DMS153 treated with DMSO at 0.1 percent for 48 hours (cell line): Measurements from ENCODE around the gene MKNK1.

Experiments used
- DNase-seq: peaks from one replicate; lab custom pipeline; 2025; ENCODE audit not compliant: unreplicated experiment; lab: John Stamatoyannopoulos, UW

The MKNK1 gene

DNA sequence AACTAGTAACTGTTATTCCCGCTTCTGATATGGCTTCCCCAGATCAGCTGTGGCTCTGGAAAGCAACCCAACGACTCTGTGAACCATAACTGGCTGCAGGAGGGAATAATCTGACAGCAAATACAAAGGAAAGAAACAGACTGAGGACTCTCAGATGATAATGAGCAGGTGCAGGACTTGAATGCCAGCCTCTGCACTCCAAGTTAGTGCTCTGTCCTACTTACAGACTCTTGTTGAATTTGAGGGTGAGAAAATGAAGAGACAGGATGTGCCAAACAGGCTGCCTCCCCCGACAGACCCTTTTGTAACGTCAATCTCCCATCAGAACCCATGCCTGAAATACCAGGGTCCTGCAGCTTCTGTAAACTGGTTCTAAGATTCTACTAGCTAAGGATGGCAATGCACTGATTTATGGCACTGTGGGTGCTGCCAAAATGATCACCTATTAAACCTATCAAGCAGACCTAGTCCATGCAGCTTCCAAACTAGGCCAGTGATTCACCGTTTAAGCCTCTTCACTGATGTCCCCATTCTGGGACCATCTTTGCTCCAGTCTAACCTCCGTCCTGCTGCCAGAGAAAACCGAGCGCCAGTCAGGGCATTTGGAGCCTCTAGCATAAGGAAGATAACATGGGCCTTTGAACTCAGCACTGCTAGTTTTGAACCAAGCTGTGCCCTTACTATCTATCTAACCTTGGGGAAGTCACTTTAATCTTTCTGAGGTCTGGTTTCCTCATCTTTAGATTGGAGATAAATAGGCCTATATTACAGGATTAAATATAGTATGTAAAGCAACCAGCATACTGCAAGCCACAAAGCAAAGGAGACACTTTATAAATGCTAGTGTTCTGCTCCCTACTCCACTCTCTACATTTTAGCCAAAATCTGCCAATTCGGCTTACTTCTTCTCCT is 4.8 kb downstream of the MKNK1 start:
- no peak for DNase-seq

DNA sequence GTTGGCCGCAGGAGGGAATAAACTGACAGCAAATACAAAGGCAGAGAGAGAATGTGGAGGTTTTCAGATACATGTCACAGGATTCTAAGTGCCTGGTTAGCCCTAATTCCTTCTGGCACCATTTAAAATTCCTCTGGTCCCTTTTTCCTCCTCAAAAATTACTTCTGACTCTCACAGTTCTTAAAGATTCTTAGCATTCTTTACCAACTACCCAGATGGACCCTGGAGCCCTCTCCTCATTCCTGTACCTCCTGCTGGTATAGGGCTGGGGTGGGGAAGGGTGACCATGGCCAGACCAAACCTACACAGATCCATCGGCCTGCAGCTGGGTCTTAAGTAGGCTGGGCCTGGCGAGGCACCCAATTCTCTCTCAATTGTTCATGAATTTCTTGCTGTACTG is 7.2 kb downstream of the MKNK1 start:
- DNase-seq, result no peak

DNA sequence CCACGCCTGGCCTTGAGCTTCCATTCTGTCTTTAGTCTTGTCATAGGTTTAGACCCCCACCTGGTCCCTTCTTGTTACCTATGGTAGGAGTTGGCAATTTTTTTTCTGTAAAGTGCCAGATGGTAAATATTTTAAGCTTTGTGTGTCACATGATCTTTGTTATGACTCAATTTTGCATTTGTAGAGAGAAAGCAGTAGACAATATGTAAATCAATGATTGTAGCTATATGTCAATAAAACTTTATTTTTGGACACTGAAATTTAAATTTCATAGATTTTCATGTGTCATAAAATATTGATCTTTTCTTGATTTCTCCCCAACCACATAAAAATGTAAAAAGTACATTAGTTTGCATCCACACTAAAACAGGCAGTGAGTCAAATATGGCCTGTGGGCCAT is 8.0 kb downstream of the MKNK1 start:
- DNase-seq, result no peak

DNA sequence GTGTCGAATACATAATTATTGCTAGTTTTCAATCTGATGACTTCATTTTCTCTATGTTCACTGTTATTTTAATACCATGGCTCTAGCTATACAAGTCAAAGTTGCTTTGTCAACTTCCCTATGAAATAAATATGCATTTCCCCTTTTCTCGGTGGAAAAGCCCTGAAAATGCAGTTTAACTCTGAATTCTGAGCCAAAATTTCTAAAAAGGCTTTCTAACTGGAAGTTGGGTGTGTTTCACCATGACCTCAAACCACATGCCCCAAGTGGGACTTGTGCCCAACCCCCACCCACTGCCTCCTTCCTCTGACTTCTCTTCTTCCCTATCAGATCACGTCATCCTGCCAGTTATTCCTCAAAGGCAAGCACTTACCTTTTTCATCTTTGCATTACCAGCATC is 8.9 kb downstream of the MKNK1 start:
- DNase-seq, result no peak

DNA sequence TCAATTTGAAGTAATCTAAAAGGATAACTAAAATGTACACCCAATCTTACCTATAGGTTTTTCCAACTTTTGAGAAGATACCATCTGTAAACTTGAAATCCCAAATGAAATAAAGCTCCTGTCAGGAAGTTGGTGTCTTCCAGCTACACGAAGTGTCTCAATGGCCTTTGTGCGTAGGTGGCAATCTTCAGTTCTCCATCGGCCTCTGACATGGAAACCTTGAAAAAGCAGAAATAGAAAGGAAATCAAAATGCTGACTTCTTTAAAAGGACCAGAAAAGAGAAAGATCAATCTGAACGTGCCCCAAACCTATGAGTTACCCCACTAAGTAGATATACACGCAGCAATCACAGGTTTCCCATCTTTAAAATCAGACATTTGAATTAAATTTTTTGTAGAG is 10.0 kb downstream of the MKNK1 start:
- DNase-seq, result no peak

DNA sequence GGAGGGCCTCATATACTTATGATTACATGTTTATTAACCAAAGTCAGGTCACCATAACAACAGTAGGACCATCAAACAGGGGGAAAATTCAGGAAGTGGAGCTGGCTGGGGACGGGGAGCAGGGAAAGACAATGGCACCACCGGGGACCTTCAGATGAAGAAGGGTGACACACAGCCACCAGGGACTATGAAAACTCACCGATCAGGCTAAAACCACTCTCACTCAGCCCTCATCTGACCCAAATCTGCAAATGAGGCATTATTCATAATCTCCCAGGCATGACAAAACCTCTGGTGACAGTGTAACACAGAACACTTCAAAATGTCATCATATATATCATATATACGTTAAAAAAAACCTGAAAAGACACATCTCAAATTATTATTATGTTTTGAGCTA is 11.2 kb downstream of the MKNK1 start:
- DNase-seq, result no peak

DNA sequence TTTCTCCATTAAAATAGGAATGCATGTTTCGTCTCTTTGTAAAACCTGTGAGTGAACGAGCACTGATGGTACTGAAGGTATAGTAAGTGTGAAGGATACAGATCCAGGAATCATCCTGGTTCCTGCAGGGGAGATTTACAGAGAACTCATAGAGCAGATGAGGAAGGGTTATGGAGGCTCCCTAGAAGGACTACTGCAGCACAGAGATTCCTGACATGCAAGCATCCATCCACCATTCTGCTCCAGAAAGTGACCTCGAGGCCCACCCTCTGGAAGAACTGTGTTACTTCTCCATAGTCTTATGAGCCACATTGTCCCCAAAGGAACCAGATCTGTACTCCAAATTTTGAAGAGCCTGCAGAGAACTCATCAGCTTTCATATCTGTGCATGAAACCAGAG is 14.5 kb downstream of the MKNK1 start:
- no peak for DNase-seq

DNA sequence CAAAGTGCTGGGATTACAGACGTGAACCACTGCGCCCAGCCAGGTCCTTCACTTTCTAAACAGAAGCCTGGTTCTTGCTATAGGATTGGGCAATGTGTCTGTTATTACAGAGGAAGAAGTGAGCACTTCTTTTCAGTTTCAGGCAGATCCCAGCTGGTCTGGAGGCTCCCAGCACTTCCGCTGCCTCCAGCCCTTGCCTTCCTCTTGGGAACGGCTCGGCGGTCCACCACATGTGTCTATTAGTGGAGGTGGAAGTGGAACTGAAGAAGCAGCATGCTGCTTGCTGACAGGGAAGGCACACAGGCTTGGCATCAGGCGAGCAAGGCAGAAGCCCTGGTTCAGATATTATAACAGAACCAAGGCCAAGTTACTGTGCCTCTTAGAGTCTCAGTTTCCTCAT is 17.0 kb downstream of the MKNK1 start:
- DNase-seq, result no peak

DNA sequence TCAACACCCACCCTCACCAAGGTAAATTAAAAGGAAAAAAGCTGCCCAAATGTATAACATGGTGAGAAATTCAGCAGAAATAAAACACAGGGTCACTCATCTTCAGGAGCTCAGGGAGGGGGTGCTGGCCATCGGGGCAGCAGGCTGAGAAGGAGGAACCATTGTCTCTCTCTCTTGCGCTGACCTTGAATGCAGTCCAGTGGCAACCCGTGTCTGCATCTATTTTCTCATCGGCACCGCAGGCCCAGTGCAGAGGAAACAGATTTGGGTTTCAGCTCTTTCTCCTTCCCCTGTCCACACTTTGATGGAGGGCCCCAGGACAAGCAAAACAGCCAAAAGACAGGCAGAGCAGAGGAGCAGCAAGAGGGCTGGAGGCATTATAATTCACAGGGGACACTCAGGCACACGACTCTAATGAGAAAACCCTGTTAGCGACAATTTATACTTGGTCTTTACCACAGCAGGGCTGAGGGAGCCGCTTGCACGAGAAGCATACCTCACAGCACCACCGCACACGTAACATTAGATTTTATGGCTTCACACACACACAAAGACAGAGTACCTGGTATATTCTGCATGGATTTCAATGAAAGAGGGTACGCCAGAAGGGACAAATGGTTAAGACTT is 18.6 kb downstream of the MKNK1 start:
- no peak for DNase-seq

DNA sequence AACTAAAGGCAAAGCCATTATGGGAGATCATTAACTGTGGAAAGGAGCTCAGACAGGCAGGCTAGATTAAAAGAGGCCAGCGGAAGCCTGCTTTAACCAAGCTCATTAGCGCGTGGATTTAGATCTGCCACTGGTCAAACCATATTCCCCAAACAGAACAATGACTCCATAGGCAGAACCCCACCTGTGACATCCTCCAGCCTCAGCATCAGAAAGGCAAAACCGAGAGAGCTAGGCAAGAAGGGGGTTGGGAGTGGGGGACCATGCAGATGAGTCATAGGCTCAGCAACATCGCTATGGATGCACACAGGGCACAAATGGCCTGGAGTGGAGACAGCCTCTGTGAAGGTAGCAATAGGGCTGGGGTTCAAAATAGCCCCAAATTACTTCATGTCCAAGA is 20.6 kb downstream of the MKNK1 start:
- DNase-seq, result no peak

DNA sequence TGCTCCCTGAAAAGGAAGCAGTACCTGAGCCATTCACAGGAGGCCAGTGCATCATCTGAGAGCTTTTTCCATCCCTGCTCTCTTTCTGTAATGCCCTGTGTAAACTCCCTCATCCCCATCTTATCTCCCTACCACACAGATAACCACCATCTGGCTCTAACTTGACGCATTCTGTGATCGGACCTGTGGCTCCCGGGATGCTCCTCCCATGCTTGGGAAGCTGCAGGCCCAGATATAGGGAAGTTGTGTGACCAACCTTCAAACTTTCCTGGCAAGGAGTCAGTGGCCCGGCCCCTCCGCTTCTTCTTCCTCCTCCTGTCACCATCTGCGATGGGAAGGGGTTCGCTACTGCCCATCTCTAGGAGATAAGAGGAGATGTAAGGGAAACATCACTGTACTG is 21.1 kb downstream of the MKNK1 start:
- DNase-seq, result no peak

DNA sequence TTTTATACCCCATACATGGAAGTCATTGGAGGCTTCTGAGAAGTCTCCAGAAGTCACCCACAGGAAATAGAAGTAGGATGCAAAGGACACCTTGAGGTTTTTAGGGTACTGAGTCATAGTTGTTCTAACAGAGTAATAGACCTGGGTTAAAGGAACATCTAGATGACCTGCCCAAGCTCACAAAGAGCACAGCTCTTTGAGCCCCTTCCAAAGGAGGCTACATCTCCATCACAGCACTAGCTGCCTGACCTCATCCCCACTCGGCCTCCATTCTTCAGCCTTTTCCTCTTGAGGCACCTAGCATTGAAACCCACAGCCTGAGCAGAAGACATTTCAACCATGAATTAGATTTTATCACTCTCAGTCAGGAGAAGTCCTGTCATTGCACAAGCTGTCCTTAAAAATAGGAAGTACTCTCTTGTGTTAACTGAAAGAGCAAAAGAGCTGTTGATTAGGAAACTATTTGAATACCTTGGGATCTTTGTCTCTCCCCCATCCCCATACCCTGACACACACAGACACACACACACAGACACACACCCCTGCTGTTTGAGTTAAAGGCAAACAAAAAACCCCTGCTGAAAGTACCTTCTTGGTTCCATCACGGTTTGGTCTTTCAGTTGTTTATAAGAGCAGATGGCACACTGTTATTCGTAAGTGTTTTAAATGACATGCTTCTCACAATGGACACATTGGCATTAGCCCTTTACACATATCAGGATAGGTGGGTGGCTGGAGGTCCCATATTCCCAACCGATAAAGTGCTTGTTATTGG is 22.2 kb downstream of the MKNK1 start:
- DNase-seq, result no peak

DNA sequence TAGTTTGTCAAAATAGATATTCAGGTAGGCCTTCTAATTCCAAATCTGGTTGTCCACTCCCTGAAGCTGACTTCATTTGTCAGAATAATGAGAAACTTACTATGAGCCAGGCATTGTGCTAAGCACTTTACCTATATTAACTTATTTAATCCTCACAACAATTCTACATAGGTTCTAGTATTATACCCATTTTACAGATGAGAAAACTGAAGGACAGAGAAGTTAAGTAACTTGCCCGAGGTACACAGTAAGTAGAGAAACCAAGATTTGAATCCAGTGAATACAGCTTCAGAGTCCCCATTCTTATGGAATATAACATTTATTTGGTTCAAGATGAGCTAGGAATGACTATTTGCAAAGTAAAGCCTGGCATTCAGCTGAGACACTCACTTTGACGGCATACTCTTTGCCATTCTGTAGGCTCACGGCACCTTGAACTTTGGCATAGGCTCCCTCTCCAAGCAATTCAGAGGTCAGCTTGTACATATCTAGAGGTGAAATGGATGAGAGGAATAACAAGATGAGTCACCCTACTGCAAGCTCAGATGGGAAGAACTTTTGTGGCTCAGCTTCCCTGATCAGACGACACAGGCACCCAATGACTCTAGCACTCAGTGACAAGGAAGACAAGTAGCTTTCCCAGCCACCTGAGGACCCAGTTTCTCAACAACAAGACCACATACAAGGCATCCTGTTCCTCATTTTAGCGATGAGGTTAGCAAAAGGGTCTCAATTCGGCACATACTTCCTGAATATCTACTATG is 23.7 kb downstream of the MKNK1 start:
- DNase-seq, result no peak

DNA sequence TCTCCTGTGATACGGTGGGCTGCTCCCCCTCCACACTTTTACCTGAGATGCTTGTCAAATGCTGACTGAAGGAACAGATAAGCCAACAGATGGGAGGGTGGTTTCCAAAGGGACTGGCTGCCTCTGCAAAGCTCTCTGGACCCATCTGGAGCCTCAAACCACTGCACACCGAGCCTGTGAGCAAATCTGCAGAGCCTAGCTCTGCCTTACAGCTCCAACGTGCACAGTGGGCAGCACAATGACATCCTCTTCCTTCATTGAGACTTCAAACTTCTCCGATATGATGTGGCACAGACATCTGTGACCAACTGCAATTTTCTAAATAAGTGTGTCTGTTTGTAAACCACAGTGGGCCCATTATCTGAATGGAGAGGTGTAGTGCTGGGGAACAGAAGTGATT is 26.4 kb downstream of the MKNK1 start:
- no peak for DNase-seq

DNA sequence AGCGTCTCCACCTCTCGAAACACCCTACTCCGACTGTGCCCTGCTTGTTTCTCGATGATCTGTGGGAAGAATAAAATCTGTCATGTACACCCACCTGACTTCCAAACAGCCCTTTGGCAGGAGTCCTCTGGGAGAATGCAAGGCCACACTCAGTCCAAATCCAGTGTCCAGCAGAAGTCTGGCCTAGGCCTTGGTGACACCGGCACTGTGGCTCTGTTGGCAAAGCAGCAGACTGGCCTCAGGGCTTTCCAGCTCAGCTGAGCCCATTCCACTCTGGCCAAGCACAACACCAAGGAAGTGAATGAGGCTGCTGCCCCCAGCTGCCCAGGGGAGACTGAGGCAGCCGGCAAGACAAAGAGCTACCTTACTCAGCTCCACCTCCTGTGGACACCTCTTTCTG is 27.5 kb downstream of the MKNK1 start:
- DNase-seq, result no peak

DNA sequence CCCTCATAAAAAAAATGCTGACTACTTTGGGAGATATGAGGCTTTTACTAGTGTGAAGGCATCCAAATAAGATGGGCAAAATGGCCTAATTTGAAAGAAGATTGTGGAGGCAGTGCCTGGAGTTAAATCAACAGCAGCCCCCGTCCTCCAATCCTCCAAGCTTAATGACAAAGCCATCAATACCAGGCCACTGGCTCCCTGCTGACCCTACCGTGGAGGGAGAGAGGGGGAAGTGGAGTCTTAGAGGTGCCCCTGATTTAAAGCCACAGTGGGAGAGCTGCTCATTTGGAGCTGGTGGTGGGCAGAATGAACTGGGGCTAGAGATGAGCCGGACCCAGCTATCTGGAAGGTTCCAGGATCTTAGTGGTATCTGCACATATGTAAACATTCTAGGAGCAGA is 28.3 kb downstream of the MKNK1 start:
- no peak for DNase-seq

DNA sequence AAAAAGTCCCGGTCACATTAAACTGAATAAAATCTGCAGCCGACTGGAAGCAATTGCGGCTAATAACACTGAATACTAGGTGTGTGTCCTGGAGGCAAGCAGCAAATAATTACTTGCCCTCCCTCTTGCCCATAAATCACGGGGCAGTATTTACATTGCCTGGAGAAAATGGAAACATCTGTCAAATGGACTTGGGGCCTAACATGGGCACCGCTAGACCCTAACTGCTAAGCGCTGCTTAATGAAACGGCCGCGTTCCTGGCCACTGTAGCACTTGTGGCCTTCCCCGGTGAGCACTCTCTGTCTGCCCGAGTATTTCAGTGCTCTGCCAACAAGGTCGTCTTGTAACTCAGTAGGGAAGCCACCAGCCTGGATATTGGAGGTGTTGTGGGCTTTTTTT is 28.8 kb downstream of the MKNK1 start:
- DNase-seq, result peak; percentile 35

DNA sequence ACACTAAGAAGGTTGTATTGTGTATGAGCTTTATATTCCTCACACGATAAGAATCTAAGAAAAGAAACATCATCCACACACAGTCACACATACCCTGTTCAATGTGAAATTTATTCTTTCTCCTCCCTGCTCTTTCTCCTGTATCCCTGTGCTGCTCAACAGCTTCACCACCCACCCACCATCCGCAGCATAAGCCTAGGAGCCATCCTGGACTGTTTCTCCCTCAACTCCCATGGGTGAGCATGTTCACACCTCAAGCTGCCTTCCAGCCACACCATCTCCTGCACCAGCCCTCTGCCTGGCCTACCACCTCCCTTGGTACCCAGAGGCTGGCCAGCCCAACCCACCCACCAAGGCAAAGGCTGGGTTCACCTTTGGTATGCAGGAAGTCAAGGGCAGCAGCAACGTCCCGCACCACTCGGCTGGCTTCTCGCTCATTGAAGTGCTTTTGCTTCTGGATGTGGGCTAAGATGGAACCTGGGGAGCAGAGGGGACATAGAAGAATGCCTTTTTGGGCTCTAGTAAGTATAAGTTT is 32.3 kb downstream of the MKNK1 start:
- DNase-seq, result no peak

DNA sequence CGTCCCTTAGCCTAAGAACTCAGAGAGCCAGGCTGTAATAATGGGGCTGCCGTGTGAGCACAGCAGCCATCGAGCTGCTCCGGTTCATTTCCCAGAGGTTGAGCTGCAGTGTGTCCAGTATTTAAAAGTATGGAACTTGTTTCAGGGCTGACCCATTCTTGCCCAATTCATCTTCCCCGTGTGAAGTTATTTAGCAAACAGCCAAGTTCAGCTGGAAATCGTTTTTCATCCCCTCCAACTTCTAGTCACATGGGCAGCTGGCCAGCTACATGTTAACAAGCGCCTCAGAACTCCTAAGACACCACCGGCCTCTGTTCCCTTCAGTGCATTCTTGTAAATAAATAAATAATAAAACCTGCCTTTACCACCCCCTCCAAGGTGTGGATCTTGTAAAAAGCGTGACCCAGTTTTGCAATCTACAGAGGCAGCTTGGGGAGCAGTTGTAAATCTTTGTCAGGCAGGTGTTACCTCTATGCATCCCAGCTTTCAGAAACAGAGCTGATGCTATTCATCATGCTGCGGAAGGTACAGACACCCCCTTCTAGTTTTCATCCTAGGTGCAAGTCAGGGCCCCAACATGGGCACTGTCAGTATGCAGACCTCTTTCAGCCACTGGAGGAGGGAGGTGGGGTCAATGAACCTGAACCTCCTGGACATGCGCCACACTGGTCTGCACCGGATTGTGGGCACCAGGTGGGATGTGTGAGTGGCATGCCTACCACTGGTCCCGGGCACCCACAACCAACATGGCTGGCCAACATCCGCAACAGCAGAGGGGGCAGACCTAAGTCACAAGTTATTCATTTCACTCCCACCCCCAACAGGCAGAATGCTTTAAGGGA is 34.0 kb downstream of the MKNK1 start:
- no peak for DNase-seq

DNA sequence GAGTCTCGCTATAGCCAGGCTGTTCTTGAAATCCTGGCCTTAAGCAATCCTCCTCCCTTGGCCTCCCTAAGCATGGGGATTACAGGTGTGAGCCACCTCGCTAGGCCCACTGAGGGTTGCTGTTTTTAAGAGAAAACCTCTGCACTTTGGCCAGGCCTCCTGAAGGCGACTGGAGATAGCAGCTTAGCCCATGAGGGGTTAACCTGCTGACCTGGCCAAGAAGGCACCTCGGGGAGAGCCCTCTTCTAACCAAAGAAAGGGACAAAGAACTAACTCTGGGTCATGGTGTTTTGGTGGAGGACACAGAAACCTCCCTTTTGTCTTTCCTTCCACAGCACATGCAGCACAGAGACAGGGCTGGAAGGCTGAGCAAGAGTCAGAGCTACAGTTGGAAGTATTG is 35.0 kb downstream of the MKNK1 start:
- DNase-seq, result no peak
